ENCODE data around the gene FGD2. TPM values are rescaled to one million over a fixed set of nuclear protein-coding genes. Genes with fewer than 3 reads are reported as not detected.

FGD2 gene
- not detected for polyA plus RNA-seq (2013, experiment 1 of 2; ENCODE audit: insufficient read length)
- polyA plus RNA-seq (2013, experiment 2 of 2; ENCODE audit: insufficient read length) = 0.06 TPM

- DNase-seq = no peak
Measured at GRCh38 chr6:37005061-37005810, at the start of gene FGD2. Gene FGD2, plus strand, starts transcription at chr6:37005655. Its CDS starts 163 bp downstream, at chr6:37005818.

- DNase-seq = no peak
Measured at GRCh38 chr6:36955671-36956445, 49.6 kb upstream of the FGD2 start.

- no peak for DNase-seq
Measured at GRCh38 chr6:36956446-36956820, 49.0 kb upstream of the FGD2 start.

- DNase-seq = no peak
Measured at GRCh38 chr6:36957773-36958271, 47.6 kb upstream of the FGD2 start.

- no peak for DNase-seq
Measured at GRCh38 chr6:36958775-36959554, 46.5 kb upstream of the FGD2 start.

- DNase-seq = no peak
Measured at GRCh38 chr6:36959555-36960250, 45.8 kb upstream of the FGD2 start.

GRCh38 chr6:36961441-36962435, 43.7 kb upstream of the FGD2 start:
- DNase-seq = no peak

GRCh38 chr6:36962874-36963273, 42.6 kb upstream of the FGD2 start:
- peak; percentile 40 for DNase-seq

- DNase-seq = no peak
Measured at GRCh38 chr6:36963451-36964290, 41.8 kb upstream of the FGD2 start.

- DNase-seq = no peak
Measured at GRCh38 chr6:36964349-36964748, 41.1 kb upstream of the FGD2 start.

GRCh38 chr6:36964908-36965307, 40.5 kb upstream of the FGD2 start:
- no peak for DNase-seq

- no peak for DNase-seq
Measured at GRCh38 chr6:36967301-36967700, 38.2 kb upstream of the FGD2 start.

GRCh38 chr6:36967757-36968156, 37.7 kb upstream of the FGD2 start:
- no peak for DNase-seq

- DNase-seq = no peak
Measured at GRCh38 chr6:36968266-36968977, 37.0 kb upstream of the FGD2 start.

GRCh38 chr6:36969240-36969691, 36.2 kb upstream of the FGD2 start:
- DNase-seq = no peak

- no peak for DNase-seq
Measured at GRCh38 chr6:36969988-36970891, 35.2 kb upstream of the FGD2 start.

- DNase-seq = no peak
Measured at GRCh38 chr6:36970892-36971842, 34.3 kb upstream of the FGD2 start.
